Keratinocyte (primary cell): ENCODE measurements around the gene HBD. TPM values are rescaled to one million over a fixed set of nuclear protein-coding genes. Genes with fewer than 3 reads are reported as not detected.

Experiments used
- DNase-seq: peaks from one replicate; pipeline ENCODE4 v3.0.0-alpha.2; 2011; ENCODE audit warnings: low read depth, missing footprints, low spot score
- FAIRE-seq: peaks from 2 replicates; lab custom pipeline; 2011; peaks lifted over from hg19 to GRCh38; lab: Jason Lieb, UNC
- H2AFZ ChIP-seq: 2 replicates; pipeline ENCODE4 v1.6.0; 2012; ENCODE audit warnings: low read length, control low read depth, inconsistent platforms; ENCODE audit not compliant: control insufficient read depth
- H3K27ac ChIP-seq: 2 replicates; pipeline ENCODE4 v1.5.1; 2011; ENCODE audit warnings: low read length; ENCODE audit not compliant: control insufficient read depth, insufficient read depth
- H3K27me3 ChIP-seq: 3 replicates; pipeline ENCODE4 v1.6.0; 2011; ENCODE audit warnings: low read length; ENCODE audit not compliant: control insufficient read depth, insufficient read depth; ENCODE audit errors: extremely low read depth
- H3K36me3 ChIP-seq, 2 experiments: 2 replicates in 1 of 2; 3 replicates in 1 of 2; pipeline ENCODE4 v1.5.1; 2011; ENCODE audit warnings: low read length in 2 of 2, mild to moderate bottlenecking in 1 of 2; ENCODE audit not compliant: control insufficient read depth in 2 of 2, insufficient read depth in 2 of 2; ENCODE audit errors: extremely low read depth in 1 of 2
- H3K4me1 ChIP-seq: 3 replicates; pipeline ENCODE4 v1.5.1; 2011; ENCODE audit warnings: low read length; ENCODE audit not compliant: control insufficient read depth, insufficient read depth; ENCODE audit errors: extremely low read depth
- H3K4me2 ChIP-seq: 3 replicates; pipeline ENCODE4 v1.6.0; 2011; ENCODE audit warnings: low read depth, low read length; ENCODE audit not compliant: control insufficient read depth, insufficient read depth; ENCODE audit errors: extremely low read depth
- H3K4me3 ChIP-seq, 3 experiments: fragments of 200-600 bp in 1 of 3; sonication (generic) in 1 of 3; 2 replicates in 2 of 3; 3 replicates in 1 of 3; pipeline ENCODE4 v1.5.1; 2011 to 2016; ENCODE audit warnings: low read length in 3 of 3, mild to moderate bottlenecking in 3 of 3, control low read depth in 2 of 3, inconsistent platforms in 1 of 3, low read depth in 1 of 3, mixed read lengths in 1 of 3, mixed run types in 1 of 3, moderate library complexity in 1 of 3; ENCODE audit not compliant: control insufficient read depth in 2 of 3, insufficient read depth in 2 of 3; ENCODE audit errors: extremely low read depth in 1 of 3
- H3K79me2 ChIP-seq: 2 replicates; pipeline ENCODE4 v1.6.0; 2012; ENCODE audit warnings: low read length; ENCODE audit not compliant: control insufficient read depth, insufficient read depth
- H3K9ac ChIP-seq: 3 replicates; pipeline ENCODE4 v1.6.0; 2011; ENCODE audit warnings: low read length; ENCODE audit not compliant: control insufficient read depth, insufficient read depth; ENCODE audit errors: extremely low read depth
- H3K9me1 ChIP-seq: 3 replicates; pipeline ENCODE4 v1.6.0; 2011; ENCODE audit warnings: low read length; ENCODE audit not compliant: control insufficient read depth, insufficient read depth; ENCODE audit errors: extremely low read depth
- H3K9me3 ChIP-seq: 2 replicates; pipeline ENCODE4 v1.5.1; 2012; ENCODE audit warnings: low read depth, low read length; ENCODE audit not compliant: control insufficient read depth
- H4K20me1 ChIP-seq: 3 replicates; pipeline ENCODE4 v1.6.0; 2011; ENCODE audit warnings: low read length; ENCODE audit not compliant: control insufficient read depth, insufficient read depth; ENCODE audit errors: extremely low read depth
- CTCF ChIP-seq, 3 experiments: IDR thresholded peaks in 1 of 3; conservative IDR thresholded peaks in 1 of 3; optimal IDR thresholded peaks in 1 of 3; 2 replicates in 2 of 3; 3 replicates in 1 of 3; pipeline versions ENCODE3 to v1.5.1; 2011; ENCODE audit warnings: low read length in 3 of 3, mild to moderate bottlenecking in 3 of 3, moderate library complexity in 2 of 3, control low read depth in 1 of 3, inconsistent platforms in 1 of 3; ENCODE audit not compliant: insufficient read depth in 2 of 3; ENCODE audit errors: extremely low read depth in 1 of 3
- EZH2 ChIP-seq: IDR thresholded peaks from one replicate; pipeline ENCODE4 v1.6.1; 2012; ENCODE audit warnings: inconsistent platforms, mild to moderate bottlenecking, low read length, moderate library complexity
- dilution Hi-C: fragments of 300-500 bp; cut with MboI; formaldehyde crosslinking; loops from one replicate; pipeline ENCODE4 v1.7.0; 2020; ENCODE audit warnings: low sequenced_read_pairs; ENCODE audit not compliant: extremely low pct_ligation_motif_present
- polyA plus RNA-seq, 5 experiments: library from polyadenylated mRNA; depleted of rRNA in 3 of 5; stranded (reverse) in 3 of 5; stranded (forward) in 1 of 5; unstranded in 1 of 5; fragments of >200 nt; gene quantifications; 1 replicate in 1 of 5; 2 replicates in 3 of 5; 3 replicates in 1 of 5; pipeline versions ENCODE4 v1.2.1 to v1.2.3, GENCODE V29; 2011 to 2012; ENCODE audit warnings: missing spikeins in 2 of 5, low read depth in 1 of 5, low replicate concordance in 1 of 5

Gene HBD
- polyA plus RNA-seq, 1 donor (not counting 4 experiments of a cell fraction or from before 2014, with no cell fraction given) = not detected

DNA sequence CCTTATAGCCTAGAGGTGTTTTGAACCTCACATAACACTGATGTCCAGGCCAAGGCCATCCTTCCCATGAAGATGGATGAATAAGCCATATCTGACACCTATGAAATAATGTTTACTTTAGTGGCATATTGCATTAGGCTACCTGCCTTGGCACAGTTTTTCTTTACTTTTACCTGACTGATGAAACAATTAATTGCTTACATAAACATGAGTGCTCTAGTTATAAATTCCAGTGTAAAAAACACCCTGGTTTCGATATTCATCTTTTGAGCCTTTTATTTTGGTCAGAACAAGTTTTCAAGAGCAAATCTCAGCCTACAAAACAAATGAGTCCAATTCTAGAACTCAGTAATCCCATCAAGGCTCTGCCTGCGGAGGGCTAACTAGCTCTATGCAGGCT lies 42.4 kb upstream of the HBD start:
- Histone ChIP-seq H2AFZ (no peak overlapping the region), H3K4me1 (peaks cover 18% of the 10 kb centered on the region), H3K4me2 (no peak overlapping the region), H3K4me3 (no peak overlapping the region), H3K36me3 (no peaks in the 10 kb centered on the region), H3K27ac (no peak overlapping the region), H3K79me2 (no peaks in the 10 kb centered on the region), H3K9ac (no peak overlapping the region), H3K9me1 (peaks cover 2% of the 10 kb centered on the region), H4K20me1 (no peaks in the 10 kb centered on the region), H3K9me3 (no peaks in the 10 kb centered on the region), H3K27me3 (no peaks in the 10 kb centered on the region)
- dilution Hi-C loops = no loop called here
- TF ChIP-seq CTCF (optimal IDR thresholded peaks at IDR 0.05 in 1 of 3, IDR thresholded peaks at IDR 0.05 in 1 of 3, conservative IDR thresholded peaks at IDR 0.05 in 1 of 3; ENCODE audit: extremely low read depth in 1 of 3, insufficient read depth in 2 of 3, low read length in 3 of 3) (no peak), EZH2 (no peak)
- DNase-seq (no peak), FAIRE-seq (no peak)

DNA sequence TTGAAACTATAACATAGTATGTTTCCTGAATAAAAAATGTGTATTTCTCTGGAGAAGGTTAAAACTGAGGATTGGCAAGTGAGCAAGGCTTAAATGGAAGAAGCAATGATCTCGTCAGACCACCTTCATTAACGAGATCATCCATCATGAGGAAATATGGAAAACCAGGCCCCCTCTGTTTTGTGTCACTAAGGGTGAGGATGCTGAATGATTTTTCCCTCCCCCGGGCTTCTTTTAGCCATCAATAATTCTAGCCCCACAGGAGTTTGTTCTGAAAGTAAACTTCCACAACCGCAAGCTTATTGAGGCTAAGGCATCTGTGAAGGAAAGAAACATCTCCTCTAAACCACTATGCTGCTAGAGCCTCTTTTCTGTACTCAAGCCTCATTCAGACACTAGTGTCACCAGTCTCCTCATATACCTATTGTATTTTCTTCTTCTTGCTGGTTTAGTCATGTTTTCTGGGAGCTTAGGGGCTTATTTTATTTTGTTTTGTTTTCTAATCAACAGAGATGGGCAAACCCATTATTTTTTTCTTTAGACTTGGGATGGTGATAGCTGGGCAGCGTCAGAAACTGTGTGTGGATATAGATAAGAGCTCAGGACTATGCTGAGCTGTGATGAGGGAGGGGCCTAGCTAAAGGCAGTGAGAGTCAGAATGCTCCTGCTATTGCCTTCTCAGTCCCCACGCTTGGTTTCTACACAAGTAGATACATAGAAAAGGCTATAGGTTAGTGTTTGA lies 41.3 kb upstream of the HBD start:
- dilution Hi-C loops = no loop called here
- Histone ChIP-seq H3K36me3 (no peaks in the 10 kb centered on the region), H3K9me1 (peaks cover 2% of the 10 kb centered on the region), H3K9ac (no peak overlapping the region), H4K20me1 (no peaks in the 10 kb centered on the region), H3K27ac (no peak overlapping the region), H3K79me2 (no peaks in the 10 kb centered on the region), H3K27me3 (no peaks in the 10 kb centered on the region), H3K4me1 (peaks cover 13% of the 10 kb centered on the region), H2AFZ (no peak overlapping the region), H3K4me2 (no peak overlapping the region), H3K4me3 (no peak overlapping the region), H3K9me3 (no peaks in the 10 kb centered on the region)
- no peak for FAIRE-seq
- no peak for DNase-seq
- TF ChIP-seq CTCF (optimal IDR thresholded peaks at IDR 0.05 in 1 of 3, IDR thresholded peaks at IDR 0.05 in 1 of 3, conservative IDR thresholded peaks at IDR 0.05 in 1 of 3; ENCODE audit: extremely low read depth in 1 of 3, insufficient read depth in 2 of 3, low read length in 3 of 3) (no peak), EZH2 (no peak)
